DND-41 (cell line): ENCODE measurements around the gene UNC13C.

Experiments
- ATAC-seq: fragments of 200-7000 bp; cut with Tn5 transposase; 3 replicates; pipeline ENCODE4 v1.9.1; 2021; ENCODE audit warnings: low read depth; ENCODE audit not compliant: insufficient read depth
- DNase-seq: peaks from one replicate; pipeline ENCODE4 v3.0.0-alpha.2; 2020
- H2AFZ ChIP-seq: 2 replicates; pipeline ENCODE4 v1.6.0; 2012; ENCODE audit warnings: low read depth, low read length
- H3K27ac ChIP-seq: 2 replicates; pipeline ENCODE4 v1.5.1; 2012; ENCODE audit warnings: low read length, inconsistent platforms
- H3K27me3 ChIP-seq: fragments of 200-600 bp; sonication (generic); 2 replicates; pipeline ENCODE4 v1.6.0; 2012; ENCODE audit warnings: low read length, mild to moderate bottlenecking, inconsistent platforms; ENCODE audit not compliant: insufficient read depth, poor library complexity
- H3K36me3 ChIP-seq: 2 replicates; pipeline ENCODE4 v1.5.1; 2012; ENCODE audit warnings: low read length, inconsistent platforms; ENCODE audit not compliant: insufficient read depth
- H3K4me1 ChIP-seq: 2 replicates; pipeline ENCODE4 v1.5.1; 2012; ENCODE audit warnings: mild to moderate bottlenecking, low read length; ENCODE audit not compliant: insufficient read depth
- H3K4me2 ChIP-seq: 2 replicates; pipeline ENCODE4 v1.6.0; 2012; ENCODE audit warnings: mild to moderate bottlenecking, moderate library complexity, low read length, inconsistent platforms; ENCODE audit not compliant: insufficient read depth
- H3K4me3 ChIP-seq, 2 experiments: fragments of 200-600 bp in 1 of 2; shearing (Covaris generic) in 1 of 2; 2 replicates each; pipeline ENCODE4 v1.5.1; 2012 to 2016; ENCODE audit warnings: inconsistent platforms in 2 of 2, low read length in 2 of 2, mild to moderate bottlenecking in 2 of 2, low read depth in 1 of 2, moderate library complexity in 1 of 2
- H3K79me2 ChIP-seq: 2 replicates; pipeline ENCODE4 v1.6.0; 2012; ENCODE audit warnings: low read length, inconsistent platforms; ENCODE audit not compliant: insufficient read depth
- H3K9ac ChIP-seq: 2 replicates; pipeline ENCODE4 v1.6.0; 2012; ENCODE audit warnings: low read depth, mild to moderate bottlenecking, inconsistent platforms, low read length, moderate library complexity
- H3K9me3 ChIP-seq: 2 replicates; pipeline ENCODE4 v1.5.1; 2012; ENCODE audit warnings: low read length, moderate library complexity, mild to moderate bottlenecking, inconsistent platforms; ENCODE audit not compliant: insufficient read depth, severe bottlenecking
- H4K20me1 ChIP-seq: 2 replicates; pipeline ENCODE4 v1.6.0; 2012; ENCODE audit warnings: low read length; ENCODE audit not compliant: insufficient read depth
- EZH2 ChIP-seq: IDR thresholded peaks from 3 replicates; pipeline ENCODE4 v1.6.1; 2012; ENCODE audit warnings: borderline replicate concordance, low read depth, mild to moderate bottlenecking, moderate library complexity, low read length, inconsistent platforms; ENCODE audit not compliant: severe bottlenecking
- TF ChIP-seq, protein P1 (sequence below): IDR thresholded peaks from 2 replicates; pipeline ENCODE4 v1.5.1; 2012; ENCODE audit warnings: borderline replicate concordance, low read length, moderate library complexity, mild to moderate bottlenecking; ENCODE audit not compliant: poor library complexity, severe bottlenecking; ENCODE audit errors: extremely low read depth

The UNC13C gene

GRCh38 chr15:54373332-54373731, 395.1 kb downstream of the UNC13C start:
- Histone ChIP-seq H3K27ac (no peak overlapping the region), H3K9ac (no peak overlapping the region), H3K4me1 (no peaks in the 10 kb centered on the region), H3K9me3 (peaks cover 7% of the 10 kb centered on the region), H3K4me2 (no peak overlapping the region), H3K36me3 (no peaks in the 10 kb centered on the region), H2AFZ (no peak overlapping the region), H3K4me3 (no peak overlapping the region), H3K27me3 (no peaks in the 10 kb centered on the region), H4K20me1 (no peaks in the 10 kb centered on the region), H3K79me2 (no peaks in the 10 kb centered on the region)
- DNase-seq (no peak), ATAC-seq (no peak)
- TF ChIP-seq, protein P1, sequence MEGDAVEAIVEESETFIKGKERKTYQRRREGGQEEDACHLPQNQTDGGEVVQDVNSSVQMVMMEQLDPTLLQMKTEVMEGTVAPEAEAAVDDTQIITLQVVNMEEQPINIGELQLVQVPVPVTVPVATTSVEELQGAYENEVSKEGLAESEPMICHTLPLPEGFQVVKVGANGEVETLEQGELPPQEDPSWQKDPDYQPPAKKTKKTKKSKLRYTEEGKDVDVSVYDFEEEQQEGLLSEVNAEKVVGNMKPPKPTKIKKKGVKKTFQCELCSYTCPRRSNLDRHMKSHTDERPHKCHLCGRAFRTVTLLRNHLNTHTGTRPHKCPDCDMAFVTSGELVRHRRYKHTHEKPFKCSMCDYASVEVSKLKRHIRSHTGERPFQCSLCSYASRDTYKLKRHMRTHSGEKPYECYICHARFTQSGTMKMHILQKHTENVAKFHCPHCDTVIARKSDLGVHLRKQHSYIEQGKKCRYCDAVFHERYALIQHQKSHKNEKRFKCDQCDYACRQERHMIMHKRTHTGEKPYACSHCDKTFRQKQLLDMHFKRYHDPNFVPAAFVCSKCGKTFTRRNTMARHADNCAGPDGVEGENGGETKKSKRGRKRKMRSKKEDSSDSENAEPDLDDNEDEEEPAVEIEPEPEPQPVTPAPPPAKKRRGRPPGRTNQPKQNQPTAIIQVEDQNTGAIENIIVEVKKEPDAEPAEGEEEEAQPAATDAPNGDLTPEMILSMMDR = no peak
- TF ChIP-seq EZH2 = no peak

DNA sequence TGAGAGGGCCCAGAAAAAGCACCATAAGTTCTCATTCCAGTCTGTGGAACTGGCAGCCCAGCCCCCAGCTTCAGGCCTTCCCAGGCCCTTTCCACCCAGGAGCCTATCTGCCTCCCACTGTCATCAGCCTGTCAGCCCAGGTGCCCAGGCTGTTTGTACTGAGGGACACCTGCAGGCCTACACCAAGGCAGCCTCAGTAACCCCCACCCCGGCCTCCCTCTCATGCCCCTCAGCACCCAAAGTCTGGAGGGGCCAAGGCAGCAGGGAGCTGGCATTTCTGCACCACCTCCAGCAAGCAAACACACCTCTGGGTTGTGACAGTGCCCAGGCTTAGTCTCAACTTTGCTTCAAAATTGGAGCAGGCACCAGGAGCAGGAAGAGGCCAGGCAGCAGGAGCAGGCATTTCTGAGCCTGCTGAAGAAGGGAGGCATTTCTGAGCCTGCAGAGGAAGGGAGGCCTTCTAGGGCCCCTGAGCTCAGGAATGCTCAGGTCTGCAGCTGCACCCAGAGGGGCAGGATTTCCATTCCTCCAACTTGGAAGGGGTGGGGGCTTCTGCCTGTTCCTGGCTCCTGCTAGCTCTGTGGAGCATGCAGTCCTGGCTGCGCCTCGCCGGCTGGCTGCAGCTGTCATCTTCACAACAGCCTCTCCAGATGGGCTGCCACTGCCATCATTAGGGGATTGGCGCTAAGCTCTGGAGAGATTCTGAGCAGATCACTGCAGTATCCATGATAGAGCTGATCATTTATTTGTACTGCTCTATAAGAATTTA, 396.1 kb downstream of the UNC13C start:
- TF ChIP-seq, protein P1 = no peak
- no peak for TF ChIP-seq EZH2
- no peaks in the 10 kb centered on the region for H4K20me1 ChIP-seq
- H2AFZ ChIP-seq = no peak overlapping the region
- no peak overlapping the region for H3K4me2 ChIP-seq
- no peaks in the 10 kb centered on the region for H3K27me3 ChIP-seq
- no peak overlapping the region for H3K4me3 ChIP-seq
- no peaks in the 10 kb centered on the region for H3K4me1 ChIP-seq
- no peak for ATAC-seq
- no peak overlapping the region for H3K27ac ChIP-seq
- H3K36me3 ChIP-seq = no peaks in the 10 kb centered on the region
- H3K9ac ChIP-seq = no peak overlapping the region
- H3K9me3 ChIP-seq = peaks cover 7% of the 10 kb centered on the region
- H3K79me2 ChIP-seq = no peaks in the 10 kb centered on the region
- DNase-seq = no peak

DNA sequence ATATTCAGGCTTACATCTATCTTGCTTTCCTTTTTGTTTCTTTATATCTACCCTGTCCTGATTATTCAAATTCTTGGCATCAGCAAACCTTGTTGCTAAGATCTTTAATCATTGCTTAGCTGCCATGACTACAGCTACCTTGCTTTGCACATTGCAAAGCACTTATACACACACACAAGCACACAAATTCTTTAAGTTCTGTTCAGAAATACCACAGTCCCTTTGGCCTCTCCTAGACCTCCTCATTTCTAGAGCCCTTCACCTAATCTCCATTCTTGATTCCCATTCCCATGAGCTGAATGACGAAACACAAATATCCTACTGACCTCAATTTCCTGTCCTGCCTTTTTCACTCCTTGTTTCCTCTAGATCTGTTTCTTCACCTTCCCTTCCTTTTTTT, 409.6 kb downstream of the UNC13C start:
- Histone ChIP-seq H4K20me1 (no peaks in the 10 kb centered on the region), H3K79me2 (no peaks in the 10 kb centered on the region), H3K9ac (no peak overlapping the region), H3K36me3 (no peaks in the 10 kb centered on the region), H3K27ac (no peak overlapping the region), H3K9me3 (no peaks in the 10 kb centered on the region), H3K4me1 (no peaks in the 10 kb centered on the region), H3K4me3 (no peak overlapping the region), H2AFZ (no peak overlapping the region), H3K27me3 (no peaks in the 10 kb centered on the region), H3K4me2 (no peak overlapping the region)
- ATAC-seq (no peak), DNase-seq (no peak)
- no peak for TF ChIP-seq EZH2
- TF ChIP-seq, protein P1 = no peak

GRCh38 chr15:54388746-54389145, 410.5 kb downstream of the UNC13C start:
- no peaks in the 10 kb centered on the region for H3K27me3 ChIP-seq
- ATAC-seq = no peak
- H3K36me3 ChIP-seq = no peaks in the 10 kb centered on the region
- H3K9ac ChIP-seq = no peak overlapping the region
- H4K20me1 ChIP-seq = no peaks in the 10 kb centered on the region
- no peak for TF ChIP-seq EZH2
- TF ChIP-seq, protein P1 = no peak
- no peaks in the 10 kb centered on the region for H3K4me1 ChIP-seq
- DNase-seq = no peak
- H2AFZ ChIP-seq = no peak overlapping the region
- H3K4me3 ChIP-seq = no peak overlapping the region
- H3K79me2 ChIP-seq = no peaks in the 10 kb centered on the region
- H3K9me3 ChIP-seq = no peaks in the 10 kb centered on the region
- H3K4me2 ChIP-seq = no peak overlapping the region
- H3K27ac ChIP-seq = no peak overlapping the region
